HEK293T (cell line): ENCODE measurements around the gene CAMK1.

Experiments used
- CTCF ChIA-PET: fragments of 350-600 bp; formaldehyde crosslinking; extraction: SDS; loops from one replicate; lab custom pipeline; 2021; ENCODE audit warnings: antibody characterized with exemption, inconsistent platforms; lab: Yijun Ruan, JAX
- POLR2A ChIA-PET: fragments of 350-600 bp; formaldehyde crosslinking; extraction: SDS; loops from one replicate; lab custom pipeline; 2020; ENCODE audit warnings: antibody characterized with exemption, inconsistent platforms; lab: Yijun Ruan, JAX
- DNase-seq: peaks from one replicate; pipeline ENCODE4 v3.0.0; 2012; ENCODE audit warnings: mixed read lengths; ENCODE audit errors: extremely low spot score
- ARNT ChIP-seq: fragments of 450-650 bp; IDR thresholded peaks from 2 replicates; pipeline ENCODE4 v1.6.1; 2017; ENCODE audit warnings: mild to moderate bottlenecking
- BHLHE40 ChIP-seq: fragments of 450-650 bp; IDR thresholded peaks from 2 replicates; pipeline ENCODE4 v1.6.1; 2016; ENCODE audit warnings: mild to moderate bottlenecking, moderate library complexity, borderline replicate concordance
- CTBP1 ChIP-seq: fragments of 450-650 bp; IDR thresholded peaks from 2 replicates; pipeline ENCODE4 v1.6.1; 2016; ENCODE audit warnings: borderline replicate concordance
- ELF4 ChIP-seq: fragments of 450-650 bp; IDR thresholded peaks from 2 replicates; pipeline ENCODE4 v1.6.1; 2017; ENCODE audit warnings: antibody characterized with exemption
- FOXA1 ChIP-seq: fragments of 450-650 bp; IDR thresholded peaks from 2 replicates; pipeline ENCODE4 v1.6.1; 2016; ENCODE audit warnings: mild to moderate bottlenecking
- FOXK2 ChIP-seq: fragments of 450-650 bp; IDR thresholded peaks from 2 replicates; pipeline ENCODE4 v1.6.1; 2016; ENCODE audit warnings: mild to moderate bottlenecking
- HDGF ChIP-seq: fragments of 450-650 bp; IDR thresholded peaks from 2 replicates; pipeline ENCODE4 v1.6.1; 2017; ENCODE audit warnings: antibody characterized with exemption, borderline replicate concordance
- L3MBTL2 ChIP-seq: fragments of 450-650 bp; conservative IDR thresholded peaks from 2 replicates; pipeline ENCODE4 v1.6.1; 2016; ENCODE audit warnings: mild to moderate bottlenecking
- LEF1 ChIP-seq: fragments of 450-650 bp; IDR thresholded peaks from 2 replicates; pipeline ENCODE4 v1.6.1; 2017; ENCODE audit warnings: mild to moderate bottlenecking, borderline replicate concordance
- NFRKB ChIP-seq: fragments of 450-650 bp; IDR thresholded peaks from 2 replicates; pipeline ENCODE4 v1.6.1; 2016; ENCODE audit warnings: mild to moderate bottlenecking, moderate library complexity
- SP1 ChIP-seq: fragments of 450-650 bp; IDR thresholded peaks from 2 replicates; pipeline ENCODE4 v1.6.1; 2017
- SUZ12 ChIP-seq: fragments of 450-650 bp; IDR thresholded peaks from 2 replicates; pipeline ENCODE4 v1.6.1; 2016; ENCODE audit warnings: mild to moderate bottlenecking
- TARDBP ChIP-seq: fragments of 450-650 bp; IDR thresholded peaks from 2 replicates; pipeline ENCODE4 v1.6.1; 2016
- ZNF384 ChIP-seq: fragments of 450-650 bp; IDR thresholded peaks from 2 replicates; pipeline ENCODE4 v1.6.1; 2016
- TF ChIP-seq, protein P1 (sequence below): fragments of 450-650 bp; IDR thresholded peaks from 2 replicates; pipeline ENCODE4 v1.6.1; 2016

CAMK1 gene

GRCh38 chr3:9717563-9717962, 52.2 kb downstream of the CAMK1 start:
- DNase-seq = no peak
- TF ChIP-seq L3MBTL2 (no peak), SUZ12 (no peak), FOXK2 (no peak), FOXA1 (no peak), ARNT (no peak), SP1 (no peak), LEF1 (no peak), NFRKB (no peak), TARDBP (no peak), ZNF384 (no peak), HDGF (no peak), BHLHE40 (no peak)
- TF ChIP-seq, protein P1, sequence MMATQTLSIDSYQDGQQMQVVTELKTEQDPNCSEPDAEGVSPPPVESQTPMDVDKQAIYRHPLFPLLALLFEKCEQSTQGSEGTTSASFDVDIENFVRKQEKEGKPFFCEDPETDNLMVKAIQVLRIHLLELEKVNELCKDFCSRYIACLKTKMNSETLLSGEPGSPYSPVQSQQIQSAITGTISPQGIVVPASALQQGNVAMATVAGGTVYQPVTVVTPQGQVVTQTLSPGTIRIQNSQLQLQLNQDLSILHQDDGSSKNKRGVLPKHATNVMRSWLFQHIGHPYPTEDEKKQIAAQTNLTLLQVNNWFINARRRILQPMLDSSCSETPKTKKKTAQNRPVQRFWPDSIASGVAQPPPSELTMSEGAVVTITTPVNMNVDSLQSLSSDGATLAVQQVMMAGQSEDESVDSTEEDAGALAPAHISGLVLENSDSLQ = no peak
- CTCF ChIA-PET = interaction anchor here (1.7 kb wide), 1 partner anchor 10 kb away, joined by 7 read pairs; no protein-coding TSS in a partner anchor
- POLR2A ChIA-PET = interaction anchor here (1.2 kb wide), 1 partner anchor 75 kb away, joined by 3 read pairs; the partner anchor contains the start of genes ARPC4 and TADA3

GRCh38 chr3:9716801-9717555, 52.8 kb downstream of the CAMK1 start:
- POLR2A ChIA-PET = no interaction called here
- no peak for DNase-seq
- no peak for TF ChIP-seq ARNT
- TF ChIP-seq TARDBP = 0 out of 2 replicates have a peak, but pooled peaks have one; percentile 24
- CTCF ChIA-PET = interaction anchor here (1.7 kb wide), 1 partner anchor 10 kb away, joined by 7 read pairs; no protein-coding TSS in a partner anchor

DNA sequence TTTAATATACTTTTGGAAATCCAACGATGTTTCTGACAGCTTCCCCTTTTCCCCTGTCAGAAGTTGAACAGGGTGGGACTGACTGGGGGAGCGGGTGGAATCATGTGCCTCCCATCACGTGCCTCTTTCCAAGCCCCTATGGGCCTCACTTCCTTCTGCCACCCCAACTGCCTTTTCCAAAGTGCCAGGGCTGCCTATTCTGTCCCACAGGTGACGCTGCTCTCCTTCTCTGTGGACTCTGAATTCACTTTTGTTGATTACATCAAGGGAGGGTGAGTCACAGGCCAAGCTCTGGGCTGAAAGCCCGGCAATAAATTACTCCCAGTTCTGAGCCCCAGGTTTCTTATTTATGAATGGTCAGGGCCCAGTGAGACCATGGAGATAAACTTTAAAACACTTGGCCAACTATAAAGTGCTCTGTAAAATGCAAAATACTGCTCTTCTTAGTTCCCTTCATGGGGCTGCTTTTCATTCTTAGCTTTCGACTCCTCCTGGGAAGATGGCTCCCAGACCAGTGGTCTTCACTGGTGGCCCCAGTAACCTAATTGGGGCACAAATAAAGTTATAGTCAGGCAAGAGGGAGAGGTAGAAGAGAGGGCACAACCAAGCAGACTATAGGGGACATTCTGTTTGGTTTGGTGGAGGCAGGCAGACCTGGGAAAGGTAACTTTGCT, 53.8 kb downstream of the CAMK1 start:
- ChIA-PET POLR2A (interaction anchor here (1.2 kb wide), 1 partner anchor 77 kb away, joined by 4 read pairs; the partner anchor contains the start of gene ARPC4), CTCF (interaction anchor here (0.6 to 1.2 kb wide), 2 partner anchors 11 to 405 kb away, joined by 3 to 7 read pairs; no protein-coding TSS in a partner anchor)
- DNase-seq = peak; percentile 42
- TF ChIP-seq TARDBP (no peak), SUZ12 (no peak), ZNF384 (no peak)

GRCh38 chr3:9715136-9715535, 54.6 kb downstream of the CAMK1 start:
- ChIA-PET POLR2A (no interaction called here), CTCF (no interaction called here)
- no peak for TF ChIP-seq SP1
- TF ChIP-seq, protein P1 = no peak
- TF ChIP-seq SUZ12 = no peak
- TF ChIP-seq L3MBTL2 = no peak
- no peak for TF ChIP-seq ARNT
- no peak for TF ChIP-seq LEF1
- no peak for TF ChIP-seq FOXK2
- no peak for TF ChIP-seq FOXA1
- no peak for TF ChIP-seq BHLHE40
- no peak for TF ChIP-seq HDGF
- no peak for TF ChIP-seq NFRKB
- DNase-seq = no peak

- ChIA-PET POLR2A (no interaction called here), CTCF (no interaction called here)
- no peak for DNase-seq
- TF ChIP-seq, protein P1 = no peak
- TF ChIP-seq NFRKB = no peak
- TF ChIP-seq FOXA1 = no peak
- TF ChIP-seq L3MBTL2 = no peak
- TF ChIP-seq CTBP1 = no peak
- TF ChIP-seq SP1 = no peak
- no peak for TF ChIP-seq SUZ12
Measured at GRCh38 chr3:9713142-9713541, 56.6 kb downstream of the CAMK1 start.

DNA sequence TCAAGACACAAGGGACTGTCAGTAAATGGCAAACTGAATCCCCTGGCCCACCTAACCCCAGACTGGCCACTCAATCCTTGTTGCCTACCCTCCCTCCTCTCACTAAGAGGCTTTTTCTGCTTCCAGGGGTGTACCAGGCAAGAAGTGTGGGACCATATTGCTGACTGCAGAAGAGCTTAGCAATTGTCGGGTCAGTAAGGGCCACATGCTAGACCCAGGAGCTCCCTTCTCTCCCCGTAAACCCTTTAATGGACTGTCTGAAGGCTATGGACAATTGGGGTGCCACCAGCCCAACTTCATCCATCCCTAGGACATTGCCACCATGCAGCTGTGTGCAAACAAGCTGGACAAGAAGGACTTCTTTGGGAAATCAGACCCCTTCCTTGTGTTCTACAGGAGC, 57.3 kb downstream of the CAMK1 start:
- CTCF ChIA-PET = no interaction called here
- POLR2A ChIA-PET = no interaction called here
- TF ChIP-seq HDGF (no peak), ZNF384 (no peak), ARNT (no peak), FOXA1 (no peak), SP1 (no peak), SUZ12 (no peak), FOXK2 (no peak), ELF4 (no peak), BHLHE40 (no peak)
- TF ChIP-seq, protein P1 = no peak
- no peak for DNase-seq
